Muscle layer of duodenum (tissue), 2 donors: Measurements from ENCODE around the gene MTCL1.

Source experiments
- H3K27ac ChIP-seq: one replicate; pipeline ENCODE4 v1.7.0; 2013; ENCODE audit warnings: mild to moderate bottlenecking, low read length
- H3K27me3 ChIP-seq: one replicate; pipeline ENCODE4 v1.7.0; 2013; ENCODE audit warnings: low read depth, mild to moderate bottlenecking, control low read depth, low read length
- H3K36me3 ChIP-seq, 2 donors: one replicate each; pipeline ENCODE4 v1.7.0; 2013; ENCODE audit warnings: low read length in 2 of 2, control low read depth in 1 of 2, mild to moderate bottlenecking in 1 of 2; ENCODE audit not compliant: insufficient read depth in 2 of 2, control insufficient read depth in 1 of 2
- H3K4me1 ChIP-seq, 2 donors: one replicate each; pipeline ENCODE4 v1.7.0; 2013; ENCODE audit warnings: low read length in 2 of 2, mild to moderate bottlenecking in 2 of 2, control low read depth in 1 of 2, moderate library complexity in 1 of 2; ENCODE audit not compliant: insufficient read depth in 2 of 2, control insufficient read depth in 1 of 2
- H3K4me3 ChIP-seq, 2 donors: one replicate each; pipeline ENCODE4 v1.7.0; 2013; ENCODE audit warnings: low read length in 2 of 2, low read depth in 1 of 2, mild to moderate bottlenecking in 1 of 2
- H3K9me3 ChIP-seq, 2 donors: one replicate each; pipeline ENCODE4 v1.7.0; 2013; ENCODE audit warnings: low read length in 2 of 2, control low read depth in 1 of 2, mild to moderate bottlenecking in 1 of 2; ENCODE audit not compliant: control insufficient read depth in 1 of 2
- donor health status: healthy.

MTCL1 gene

DNA sequence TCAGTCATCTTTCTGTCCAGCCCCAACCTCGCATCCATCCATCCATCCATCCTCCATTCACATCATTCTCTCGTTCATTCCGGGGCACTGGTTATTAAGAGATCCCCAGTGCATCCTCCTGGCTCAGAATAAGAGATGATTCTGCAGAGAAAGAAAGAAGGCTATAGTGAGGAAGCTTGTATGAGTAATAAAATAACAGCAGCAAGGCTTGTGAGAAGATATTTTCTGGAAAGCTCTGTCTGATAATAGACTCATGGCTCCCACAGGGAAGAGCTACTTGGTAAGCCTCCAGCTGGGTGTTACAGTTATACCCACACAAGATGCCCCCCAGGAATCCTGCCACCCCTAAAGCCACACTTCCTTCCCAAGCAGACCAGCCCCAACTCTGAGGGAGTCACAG, 143.2 kb downstream of the MTCL1 start:
- no peak overlapping the region for H3K4me3 ChIP-seq
- no peak overlapping the region for H3K27ac ChIP-seq
- H3K9me3 ChIP-seq: no peaks in the 10 kb centered on the region
- no peaks in the 10 kb centered on the region for H3K36me3 ChIP-seq
- H3K4me1 ChIP-seq: peaks cover 0 to 8% of the 10 kb centered on the region in 2 donors
- H3K27me3 ChIP-seq: no peaks in the 10 kb centered on the region

GRCh38 chr18:8849696-8850095, 144.3 kb downstream of the MTCL1 start:
- H3K36me3 ChIP-seq: no peaks in the 10 kb centered on the region
- H3K9me3 ChIP-seq: no peaks in the 10 kb centered on the region
- no peak overlapping the region for H3K4me3 ChIP-seq
- H3K27me3 ChIP-seq: no peaks in the 10 kb centered on the region
- peaks cover 0 to 8% of the 10 kb centered on the region in 2 donors for H3K4me1 ChIP-seq
- H3K27ac ChIP-seq: no peak overlapping the region

DNA sequence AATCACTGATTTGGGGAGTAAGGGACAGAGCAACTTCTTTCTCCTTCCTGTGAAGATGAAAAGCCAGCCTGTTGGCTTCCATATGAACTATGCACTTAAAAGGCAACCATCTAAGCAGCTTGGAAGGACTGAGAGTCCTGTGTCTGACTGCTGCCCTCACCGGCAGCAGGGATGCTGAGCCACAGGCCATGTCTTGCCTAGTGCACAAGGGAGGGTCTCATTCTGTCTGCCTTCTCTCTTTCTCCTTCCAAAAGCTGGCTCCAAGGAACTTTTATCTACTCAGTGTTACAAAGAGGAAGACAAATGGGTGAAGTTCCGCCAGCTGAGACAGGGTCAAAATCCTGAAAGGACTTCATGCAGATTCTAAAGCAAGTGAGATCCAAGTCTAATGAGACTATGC, 146.3 kb downstream of the MTCL1 start:
- no peaks in the 10 kb centered on the region for H3K27me3 ChIP-seq
- H3K4me1 ChIP-seq: peaks cover 0 to 8% of the 10 kb centered on the region in 2 donors
- no peaks in the 10 kb centered on the region for H3K9me3 ChIP-seq
- no peak overlapping the region for H3K4me3 ChIP-seq
- H3K27ac ChIP-seq: no peak overlapping the region
- H3K36me3 ChIP-seq: no peaks in the 10 kb centered on the region

- Histone ChIP-seq H3K27me3 (no peaks in the 10 kb centered on the region), H3K4me1 (no peaks in the 10 kb centered on the region), H3K4me3 (no peak overlapping the region), H3K36me3 (no peaks in the 10 kb centered on the region), H3K9me3 (no peaks in the 10 kb centered on the region), H3K27ac (no peak overlapping the region)
Observed at GRCh38 chr18:8854550-8854949, 149.2 kb downstream of the MTCL1 start.

GRCh38 chr18:8854962-8855361, 149.6 kb downstream of the MTCL1 start:
- no peaks in the 10 kb centered on the region for H3K36me3 ChIP-seq
- H3K27ac ChIP-seq: no peak overlapping the region
- H3K27me3 ChIP-seq: no peaks in the 10 kb centered on the region
- H3K9me3 ChIP-seq: no peaks in the 10 kb centered on the region
- no peak overlapping the region for H3K4me3 ChIP-seq
- H3K4me1 ChIP-seq: no peaks in the 10 kb centered on the region

DNA sequence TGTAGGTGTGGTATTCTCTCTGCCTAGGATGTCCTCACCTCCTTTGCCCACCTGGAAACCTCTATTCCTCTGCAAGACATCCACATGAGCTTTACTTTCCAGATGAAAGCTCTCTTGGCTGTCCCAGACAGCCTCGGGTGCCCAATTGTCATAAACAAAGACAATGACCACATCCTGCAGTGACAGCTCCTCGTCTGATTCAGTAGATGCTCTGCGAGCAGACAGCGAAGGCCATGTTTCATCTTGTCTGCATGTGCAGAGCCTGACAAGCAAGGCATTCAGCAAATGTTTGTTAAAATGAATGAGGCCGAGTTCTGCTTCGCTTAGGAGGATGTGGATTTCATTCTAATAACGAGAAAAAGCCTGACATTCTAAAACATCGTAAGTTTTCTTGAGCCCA, 150.9 kb downstream of the MTCL1 start:
- no peaks in the 10 kb centered on the region for H3K9me3 ChIP-seq
- no peaks in the 10 kb centered on the region for H3K36me3 ChIP-seq
- no peaks in the 10 kb centered on the region for H3K27me3 ChIP-seq
- H3K4me3 ChIP-seq: no peak overlapping the region
- no peak overlapping the region for H3K27ac ChIP-seq
- H3K4me1 ChIP-seq: no peaks in the 10 kb centered on the region

GRCh38 chr18:8856769-8857393, 151.5 kb downstream of the MTCL1 start:
- no peaks in the 10 kb centered on the region for H3K4me1 ChIP-seq
- no peaks in the 10 kb centered on the region for H3K9me3 ChIP-seq
- H3K4me3 ChIP-seq: no peak overlapping the region
- no peak overlapping the region for H3K27ac ChIP-seq
- H3K27me3 ChIP-seq: no peaks in the 10 kb centered on the region
- H3K36me3 ChIP-seq: no peaks in the 10 kb centered on the region

- Histone ChIP-seq H3K36me3 (no peaks in the 10 kb centered on the region), H3K27me3 (no peaks in the 10 kb centered on the region), H3K4me1 (no peaks in the 10 kb centered on the region), H3K4me3 (no peak overlapping the region), H3K27ac (no peak overlapping the region), H3K9me3 (no peaks in the 10 kb centered on the region)
Observed at GRCh38 chr18:8857806-8858205, 152.4 kb downstream of the MTCL1 start.

GRCh38 chr18:8858888-8859511, 153.6 kb downstream of the MTCL1 start:
- Histone ChIP-seq H3K9me3 (no peaks in the 10 kb centered on the region), H3K27ac (no peak overlapping the region), H3K4me3 (no peak overlapping the region), H3K27me3 (no peaks in the 10 kb centered on the region), H3K36me3 (no peaks in the 10 kb centered on the region), H3K4me1 (no peaks in the 10 kb centered on the region)

DNA sequence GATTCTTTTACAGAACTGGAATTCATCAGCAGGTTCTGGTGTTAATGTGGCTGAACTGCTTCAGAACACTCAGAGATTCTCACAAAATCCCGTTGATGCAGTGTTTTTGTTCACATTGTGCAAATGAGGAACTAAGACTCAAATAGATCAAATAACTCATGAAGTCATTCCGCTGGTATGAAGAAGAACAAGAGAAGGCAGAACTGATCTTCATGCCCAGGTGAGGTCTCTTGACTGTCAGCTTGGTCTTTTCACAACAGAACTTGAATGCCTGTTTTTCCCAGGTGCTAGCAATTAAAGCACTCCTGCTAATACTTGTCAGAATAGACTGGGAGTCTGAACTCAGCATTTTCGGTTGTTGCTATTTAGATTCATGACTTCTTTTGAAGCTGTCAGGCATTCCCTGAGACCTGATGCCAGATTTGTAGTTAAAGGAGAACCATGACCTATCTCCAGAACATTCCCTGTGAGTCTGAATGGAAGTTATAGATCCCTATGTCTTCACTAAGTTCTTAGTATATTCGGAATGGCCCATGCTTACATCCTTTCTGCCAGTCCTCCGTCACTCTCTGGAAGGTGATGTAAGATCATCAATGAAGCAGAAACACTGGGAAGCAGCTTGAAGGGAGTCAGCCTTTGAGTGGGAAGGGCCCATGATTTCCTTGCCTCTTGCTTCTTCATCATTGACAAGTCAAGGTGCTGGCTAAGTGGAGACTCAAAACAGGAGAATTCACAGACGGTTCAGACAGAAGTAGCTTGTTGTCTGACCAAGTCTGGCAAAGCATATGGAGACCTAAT, 155.7 kb downstream of the MTCL1 start:
- Histone ChIP-seq H3K4me1 (no peaks in the 10 kb centered on the region), H3K9me3 (no peaks in the 10 kb centered on the region), H3K36me3 (no peaks in the 10 kb centered on the region), H3K4me3 (no peak overlapping the region), H3K27me3 (no peaks in the 10 kb centered on the region), H3K27ac (no peak overlapping the region)

- H3K27me3 ChIP-seq: no peaks in the 10 kb centered on the region
- no peak overlapping the region for H3K27ac ChIP-seq
- no peaks in the 10 kb centered on the region for H3K9me3 ChIP-seq
- H3K4me3 ChIP-seq: no peak overlapping the region
- H3K36me3 ChIP-seq: no peaks in the 10 kb centered on the region
- H3K4me1 ChIP-seq: no peaks in the 10 kb centered on the region
Observed at GRCh38 chr18:8863427-8863826, 158.1 kb downstream of the MTCL1 start.
